ENCODE measurements around the gene MICU2.

Gene MICU2

GRCh38 chr13:21544515-21544914 lies 59.5 kb downstream of the MICU2 start:
- DNase-seq, result no peak
- Mint-ChIP-seq H3K9me3 (no peaks in the 10 kb centered on the region), H3K27ac (no peak overlapping the region), H3K4me3 (no peak overlapping the region), H3K4me1 (ENCODE audit: low read depth) (peaks cover 45% of the 10 kb centered on the region), H3K27me3 (no peaks in the 10 kb centered on the region), H3K36me3 (ENCODE audit: low read depth) (peaks cover 46% of the 10 kb centered on the region)

- H3K4me1 Mint-ChIP-seq (ENCODE audit: low read depth), result peaks cover 49% of the 10 kb centered on the region
- H3K27me3 Mint-ChIP-seq, result no peaks in the 10 kb centered on the region
- no peak overlapping the region for H3K4me3 Mint-ChIP-seq
- H3K9me3 Mint-ChIP-seq, result no peaks in the 10 kb centered on the region
- DNase-seq, result no peak
- peaks cover 59% of the 10 kb centered on the region for H3K36me3 Mint-ChIP-seq (ENCODE audit: low read depth)
- H3K27ac Mint-ChIP-seq, result no peak overlapping the region
These were observed 61.4 kb downstream of the MICU2 start for GRCh38 chr13:21542563-21542962.

- H3K27ac Mint-ChIP-seq, result no peak overlapping the region
- H3K9me3 Mint-ChIP-seq, result no peaks in the 10 kb centered on the region
- peaks cover 51% of the 10 kb centered on the region for H3K4me1 Mint-ChIP-seq (ENCODE audit: low read depth)
- H3K36me3 Mint-ChIP-seq (ENCODE audit: low read depth), result peaks cover 59% of the 10 kb centered on the region
- H3K27me3 Mint-ChIP-seq, result no peaks in the 10 kb centered on the region
- no peak for DNase-seq
- H3K4me3 Mint-ChIP-seq, result no peak overlapping the region
These were observed 62.0 kb downstream of the MICU2 start for GRCh38 chr13:21541980-21542379.

- Mint-ChIP-seq H3K27ac (no peak overlapping the region), H3K4me1 (ENCODE audit: low read depth) (peaks cover 49% of the 10 kb centered on the region), H3K9me3 (no peaks in the 10 kb centered on the region), H3K27me3 (no peaks in the 10 kb centered on the region), H3K4me3 (no peak overlapping the region), H3K36me3 (ENCODE audit: low read depth) (peaks cover 59% of the 10 kb centered on the region)
- DNase-seq, result no peak
These were observed 62.7 kb downstream of the MICU2 start for GRCh38 chr13:21541271-21541670.

- no peak for DNase-seq
- Mint-ChIP-seq H3K4me3 (no peak overlapping the region), H3K27ac (no peak overlapping the region), H3K9me3 (no peaks in the 10 kb centered on the region), H3K4me1 (ENCODE audit: low read depth) (peaks cover 43% of the 10 kb centered on the region), H3K27me3 (no peaks in the 10 kb centered on the region), H3K36me3 (ENCODE audit: low read depth) (peaks cover 47% of the 10 kb centered on the region)
These were observed 64.3 kb downstream of the MICU2 start for GRCh38 chr13:21539687-21540086.

- Mint-ChIP-seq H3K9me3 (no peaks in the 10 kb centered on the region), H3K36me3 (ENCODE audit: low read depth) (peaks cover 47% of the 10 kb centered on the region), H3K27ac (no peak overlapping the region), H3K4me1 (ENCODE audit: low read depth) (peaks cover 35% of the 10 kb centered on the region), H3K4me3 (no peak overlapping the region), H3K27me3 (no peaks in the 10 kb centered on the region)
- no peak for DNase-seq
These were observed 65.2 kb downstream of the MICU2 start for GRCh38 chr13:21538753-21539152.

GRCh38 chr13:21538280-21538679 lies 65.7 kb downstream of the MICU2 start:
- H3K36me3 Mint-ChIP-seq (ENCODE audit: low read depth), result peaks cover 50% of the 10 kb centered on the region
- no peak overlapping the region for H3K4me3 Mint-ChIP-seq
- no peak overlapping the region for H3K27ac Mint-ChIP-seq
- H3K4me1 Mint-ChIP-seq (ENCODE audit: low read depth), result peaks cover 31% of the 10 kb centered on the region
- no peaks in the 10 kb centered on the region for H3K27me3 Mint-ChIP-seq
- no peak for DNase-seq
- no peaks in the 10 kb centered on the region for H3K9me3 Mint-ChIP-seq

GRCh38 chr13:21537105-21537504 lies 66.9 kb downstream of the MICU2 start:
- Mint-ChIP-seq H3K4me1 (ENCODE audit: low read depth) (peaks cover 31% of the 10 kb centered on the region), H3K27me3 (no peaks in the 10 kb centered on the region), H3K27ac (no peak overlapping the region), H3K4me3 (no peak overlapping the region), H3K36me3 (ENCODE audit: low read depth) (peaks cover 59% of the 10 kb centered on the region), H3K9me3 (no peaks in the 10 kb centered on the region)
- DNase-seq, result no peak

GRCh38 chr13:21534760-21535159 lies 69.2 kb downstream of the MICU2 start:
- no peak for DNase-seq
- no peaks in the 10 kb centered on the region for H3K27me3 Mint-ChIP-seq
- H3K36me3 Mint-ChIP-seq (ENCODE audit: low read depth), result peaks cover 63% of the 10 kb centered on the region
- H3K27ac Mint-ChIP-seq, result no peak overlapping the region
- no peak overlapping the region for H3K4me3 Mint-ChIP-seq
- H3K9me3 Mint-ChIP-seq, result no peaks in the 10 kb centered on the region
- peaks cover 32% of the 10 kb centered on the region for H3K4me1 Mint-ChIP-seq (ENCODE audit: low read depth)

- peaks cover 20% of the 10 kb centered on the region for H3K4me1 Mint-ChIP-seq (ENCODE audit: low read depth)
- H3K36me3 Mint-ChIP-seq (ENCODE audit: low read depth), result peaks cover 44% of the 10 kb centered on the region
- no peak for DNase-seq
- no peak overlapping the region for H3K27ac Mint-ChIP-seq
- no peaks in the 10 kb centered on the region for H3K9me3 Mint-ChIP-seq
- H3K27me3 Mint-ChIP-seq, result no peaks in the 10 kb centered on the region
- no peak overlapping the region for H3K4me3 Mint-ChIP-seq
These were observed 72.5 kb downstream of the MICU2 start for GRCh38 chr13:21531455-21531854.

- Mint-ChIP-seq H3K4me1 (ENCODE audit: low read depth) (peaks cover 20% of the 10 kb centered on the region), H3K4me3 (no peak overlapping the region), H3K36me3 (ENCODE audit: low read depth) (peaks cover 48% of the 10 kb centered on the region), H3K27ac (no peak overlapping the region), H3K9me3 (no peaks in the 10 kb centered on the region), H3K27me3 (no peaks in the 10 kb centered on the region)
- DNase-seq, result no peak
These were observed 73.3 kb downstream of the MICU2 start for GRCh38 chr13:21530656-21531055.

GRCh38 chr13:21529146-21529893 lies 74.7 kb downstream of the MICU2 start:
- no peak for DNase-seq
- Mint-ChIP-seq H3K4me1 (ENCODE audit: low read depth) (peaks cover 20% of the 10 kb centered on the region), H3K27ac (no peak overlapping the region), H3K27me3 (no peaks in the 10 kb centered on the region), H3K9me3 (no peaks in the 10 kb centered on the region), H3K36me3 (ENCODE audit: low read depth) (peaks cover 50% of the 10 kb centered on the region), H3K4me3 (no peak overlapping the region)

- DNase-seq, result no peak
- H3K27me3 Mint-ChIP-seq, result no peaks in the 10 kb centered on the region
- no peak overlapping the region for H3K27ac Mint-ChIP-seq
- H3K36me3 Mint-ChIP-seq (ENCODE audit: low read depth), result peaks cover 52% of the 10 kb centered on the region
- H3K9me3 Mint-ChIP-seq, result no peaks in the 10 kb centered on the region
- H3K4me3 Mint-ChIP-seq, result no peak overlapping the region
- peaks cover 20% of the 10 kb centered on the region for H3K4me1 Mint-ChIP-seq (ENCODE audit: low read depth)
These were observed 75.4 kb downstream of the MICU2 start for GRCh38 chr13:21528616-21529015.

GRCh38 chr13:21526707-21527540 lies 77.0 kb downstream of the MICU2 start:
- Mint-ChIP-seq H3K36me3 (ENCODE audit: low read depth) (peaks cover 53% of the 10 kb centered on the region), H3K4me1 (ENCODE audit: low read depth) (peaks cover 17% of the 10 kb centered on the region), H3K9me3 (no peaks in the 10 kb centered on the region), H3K27ac (no peak overlapping the region), H3K27me3 (no peaks in the 10 kb centered on the region), H3K4me3 (no peak overlapping the region)
- DNase-seq, result no peak

- DNase-seq, result no peak
- no peak overlapping the region for H3K4me3 Mint-ChIP-seq
- H3K27ac Mint-ChIP-seq, result no peak overlapping the region
- peaks cover 77% of the 10 kb centered on the region for H3K36me3 Mint-ChIP-seq (ENCODE audit: low read depth)
- H3K27me3 Mint-ChIP-seq, result no peaks in the 10 kb centered on the region
- H3K9me3 Mint-ChIP-seq, result no peaks in the 10 kb centered on the region
- H3K4me1 Mint-ChIP-seq (ENCODE audit: low read depth), result peaks cover 4% of the 10 kb centered on the region
These were observed 81.1 kb downstream of the MICU2 start for GRCh38 chr13:21522847-21523246.
